Measurements from ENCODE around the gene KLF11.

GRCh38 chr2:10004401-10004800 lies 38.9 kb upstream of the KLF11 start:
- TF ChIP-seq EZH2 (IDR thresholded peaks at IDR 0.05; ENCODE audit: insufficient read depth, poor library complexity, severe bottlenecking) (no peak), EZH2phosphoT487 (IDR thresholded peaks at IDR 0.05; ENCODE audit: insufficient read depth, low read depth) (no peak)

Data from GM23248 (cell line).